NB4 (cell line): ENCODE measurements around the gene GLI1.

ENCODE experiments used
- DNase-seq: peaks from one replicate; pipeline ENCODE4 v3.0.0; 2010; ENCODE audit warnings: low read depth
- H3K4me3 ChIP-seq: one replicate; pipeline ENCODE4 v1.5.1; 2011; ENCODE audit warnings: mild to moderate bottlenecking, low read depth, low read length, moderate library complexity
- CTCF ChIP-seq: IDR thresholded peaks from one replicate; pipeline ENCODE4 v1.5.1; 2012; ENCODE audit warnings: low read depth, low read length
- MAX ChIP-seq: IDR thresholded peaks from 2 replicates; pipeline ENCODE4 v1.6.1; 2011; ENCODE audit warnings: low read depth, low read length
- MYC ChIP-seq: IDR thresholded peaks from 2 replicates; pipeline ENCODE4 v1.6.1; 2011; ENCODE audit warnings: low read depth, low read length
- POLR2A ChIP-seq: IDR thresholded peaks from 2 replicates; pipeline ENCODE4 v1.6.1; 2011; ENCODE audit warnings: mild to moderate bottlenecking; ENCODE audit not compliant: insufficient read length; ENCODE audit errors: extremely low read depth

GLI1 gene

GRCh38 chr12:57430931-57431566 is 28.5 kb upstream of the GLI1 start, which contains the start of gene R3HDM2:
R3HDM2 (minus strand) TSS chr12:57431043; CDS start chr12:57310428, 120,615 bp downstream.
- DNase-seq, result peak; percentile 98
- TF ChIP-seq MYC, result peak; percentile 96
- TF ChIP-seq CTCF, result no peak
- peak; percentile 92 for TF ChIP-seq MAX
- TF ChIP-seq POLR2A, result peak; percentile 89
- peak within 1 kb of the TSS; percentile 74 for H3K4me3 ChIP-seq

GRCh38 chr12:57431654-57432188 is 27.9 kb upstream of the GLI1 start:
- DNase-seq, result no peak
- TF ChIP-seq MYC (no peak), CTCF (no peak), MAX (no peak), POLR2A (no peak)
- peak overlapping the region; percentile 74 for H3K4me3 ChIP-seq

- DNase-seq, result no peak
- no peak overlapping the region for H3K4me3 ChIP-seq
- TF ChIP-seq POLR2A (no peak), MAX (no peak), MYC (no peak), CTCF (no peak)
Measured at GRCh38 chr12:57433370-57433769, 26.2 kb upstream of the GLI1 start.

- H3K4me3 ChIP-seq, result peak within 1 kb of the TSS; percentile 70
- DNase-seq, result peak; percentile 30
- no peak for TF ChIP-seq POLR2A
- no peak for TF ChIP-seq MYC
- no peak for TF ChIP-seq CTCF
- TF ChIP-seq MAX, result no peak
Measured at GRCh38 chr12:57434517-57435223, 24.9 kb upstream of the GLI1 start, which contains the start of gene INHBC. INHBC (plus strand) TSS chr12:57434784; CDS start chr12:57434887, 103 bp downstream.

DNA sequence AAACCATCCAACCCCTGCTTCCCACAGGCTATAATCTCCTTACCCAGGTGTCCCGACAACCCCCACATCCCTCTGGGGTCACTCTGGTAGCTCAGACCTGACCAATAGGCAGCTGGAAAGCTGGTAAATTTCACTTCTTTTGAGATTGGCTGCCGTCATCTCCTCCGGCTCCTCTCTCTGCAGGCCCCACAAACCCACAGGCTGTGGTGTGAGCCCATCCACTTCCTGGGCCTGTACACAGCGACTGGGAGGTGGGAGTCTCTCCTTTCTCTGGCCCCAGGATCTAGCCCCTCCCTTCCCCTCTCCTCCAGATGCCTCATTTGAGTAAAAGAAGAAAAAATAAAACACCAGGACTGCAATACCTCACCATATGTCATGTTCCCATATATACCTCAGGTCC is 24.3 kb upstream of the GLI1 start:
- peak overlapping the region; percentile 70 for H3K4me3 ChIP-seq
- DNase-seq, result peak; percentile 90
- TF ChIP-seq MAX, result no peak
- peak; percentile 24; the same call in 1 of the 2 replicates for TF ChIP-seq MYC
- peak; percentile 25 for TF ChIP-seq POLR2A
- no peak for TF ChIP-seq CTCF
